Measurements from ENCODE around the gene TCF25. TPM values are rescaled to one million over a fixed set of nuclear protein-coding genes. Genes with fewer than 3 reads are reported as not detected.

The TCF25 gene
- total RNA-seq, 4 donors from 2014 or later = 166 to 260 (median 182) TPM

DNA sequence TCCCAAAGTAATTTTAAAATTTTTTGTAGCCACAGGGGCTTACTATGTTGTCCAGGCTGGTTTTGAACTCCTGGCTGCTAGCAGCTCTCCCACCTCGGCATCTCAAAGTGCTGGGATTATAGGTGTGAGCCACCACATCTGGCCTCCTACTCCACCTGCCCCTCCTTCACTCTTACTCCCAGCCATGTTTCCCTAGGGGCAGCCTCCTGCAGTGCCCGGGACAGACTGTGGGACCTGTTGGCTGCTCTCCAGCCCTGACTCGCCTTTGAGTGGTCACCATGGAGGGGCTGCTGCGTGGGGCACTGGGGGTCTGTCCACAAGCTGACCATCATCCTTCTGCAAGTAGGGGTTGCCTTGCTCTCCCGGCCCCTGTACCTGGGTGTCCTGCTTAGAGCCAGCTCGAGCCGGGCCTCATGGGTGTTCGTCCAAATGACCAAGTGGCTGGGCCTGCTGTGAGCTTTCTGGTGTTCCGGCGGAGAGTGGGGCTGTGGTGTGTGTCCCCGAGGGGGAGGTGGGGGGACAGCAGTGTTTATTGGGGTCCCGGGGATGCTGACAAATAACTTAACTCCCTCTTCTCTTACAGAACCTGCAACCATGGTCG, 28.6 kb upstream of the TCF25 start:
- no peak for TF ChIP-seq EP300 (IDR thresholded peaks at IDR 0.05)
- TF ChIP-seq POLR2A (IDR thresholded peaks at IDR 0.05) = no peak
- TF ChIP-seq, protein P1, sequence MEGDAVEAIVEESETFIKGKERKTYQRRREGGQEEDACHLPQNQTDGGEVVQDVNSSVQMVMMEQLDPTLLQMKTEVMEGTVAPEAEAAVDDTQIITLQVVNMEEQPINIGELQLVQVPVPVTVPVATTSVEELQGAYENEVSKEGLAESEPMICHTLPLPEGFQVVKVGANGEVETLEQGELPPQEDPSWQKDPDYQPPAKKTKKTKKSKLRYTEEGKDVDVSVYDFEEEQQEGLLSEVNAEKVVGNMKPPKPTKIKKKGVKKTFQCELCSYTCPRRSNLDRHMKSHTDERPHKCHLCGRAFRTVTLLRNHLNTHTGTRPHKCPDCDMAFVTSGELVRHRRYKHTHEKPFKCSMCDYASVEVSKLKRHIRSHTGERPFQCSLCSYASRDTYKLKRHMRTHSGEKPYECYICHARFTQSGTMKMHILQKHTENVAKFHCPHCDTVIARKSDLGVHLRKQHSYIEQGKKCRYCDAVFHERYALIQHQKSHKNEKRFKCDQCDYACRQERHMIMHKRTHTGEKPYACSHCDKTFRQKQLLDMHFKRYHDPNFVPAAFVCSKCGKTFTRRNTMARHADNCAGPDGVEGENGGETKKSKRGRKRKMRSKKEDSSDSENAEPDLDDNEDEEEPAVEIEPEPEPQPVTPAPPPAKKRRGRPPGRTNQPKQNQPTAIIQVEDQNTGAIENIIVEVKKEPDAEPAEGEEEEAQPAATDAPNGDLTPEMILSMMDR (IDR thresholded peaks at IDR 0.05) = no peak
- no peak for TF ChIP-seq POLR2AphosphoS5 (IDR thresholded peaks at IDR 0.05)
- Histone ChIP-seq H3K9me3 (no peaks in the 10 kb centered on the region), H3K4me3 (no peak overlapping the region), H3K27ac (no peak overlapping the region), H3K36me3 (no peaks in the 10 kb centered on the region), H3K27me3 (no peaks in the 10 kb centered on the region), H3K4me1 (peaks cover 4% of the 10 kb centered on the region)
- 83% methylated on average over 7 of the region's 13 CpGs for whole genome bisulfite sequencing
- no peak for DNase-seq (ENCODE audit: low spot score in 2 of 2)

DNA sequence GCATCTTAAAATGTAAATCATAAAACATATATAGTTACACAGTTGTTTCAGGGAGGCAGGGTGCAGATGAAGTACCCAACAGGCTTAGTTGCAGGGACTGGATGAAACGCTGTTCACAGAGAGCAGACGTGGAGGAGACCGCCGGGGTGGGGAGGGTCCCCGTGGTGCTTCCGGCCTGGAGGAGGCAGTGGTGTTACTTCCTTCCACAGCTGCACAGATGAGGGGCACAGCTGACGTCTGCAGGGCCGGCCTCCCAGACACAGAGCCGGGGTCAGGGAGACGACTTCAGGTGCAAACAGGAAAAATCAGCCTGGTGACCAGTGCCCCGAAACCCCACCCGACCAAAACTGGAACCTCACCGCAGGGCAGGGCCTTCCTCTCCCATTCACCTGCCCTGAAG, 28.0 kb upstream of the TCF25 start:
- peaks cover 4% of the 10 kb centered on the region for H3K4me1 ChIP-seq
- H3K4me3 ChIP-seq = no peak overlapping the region
- no peak overlapping the region for H3K27ac ChIP-seq
- no peak for DNase-seq (ENCODE audit: low spot score in 2 of 2)
- no peaks in the 10 kb centered on the region for H3K36me3 ChIP-seq
- WGBS = 79% methylated on average over 9 of the region's 13 CpGs
- TF ChIP-seq POLR2A (IDR thresholded peaks at IDR 0.05) = no peak
- no peak for TF ChIP-seq POLR2AphosphoS5 (IDR thresholded peaks at IDR 0.05)
- TF ChIP-seq EP300 (IDR thresholded peaks at IDR 0.05) = no peak
- TF ChIP-seq, protein P1 (IDR thresholded peaks at IDR 0.05) = no peak
- no peaks in the 10 kb centered on the region for H3K9me3 ChIP-seq
- no peaks in the 10 kb centered on the region for H3K27me3 ChIP-seq

DNA sequence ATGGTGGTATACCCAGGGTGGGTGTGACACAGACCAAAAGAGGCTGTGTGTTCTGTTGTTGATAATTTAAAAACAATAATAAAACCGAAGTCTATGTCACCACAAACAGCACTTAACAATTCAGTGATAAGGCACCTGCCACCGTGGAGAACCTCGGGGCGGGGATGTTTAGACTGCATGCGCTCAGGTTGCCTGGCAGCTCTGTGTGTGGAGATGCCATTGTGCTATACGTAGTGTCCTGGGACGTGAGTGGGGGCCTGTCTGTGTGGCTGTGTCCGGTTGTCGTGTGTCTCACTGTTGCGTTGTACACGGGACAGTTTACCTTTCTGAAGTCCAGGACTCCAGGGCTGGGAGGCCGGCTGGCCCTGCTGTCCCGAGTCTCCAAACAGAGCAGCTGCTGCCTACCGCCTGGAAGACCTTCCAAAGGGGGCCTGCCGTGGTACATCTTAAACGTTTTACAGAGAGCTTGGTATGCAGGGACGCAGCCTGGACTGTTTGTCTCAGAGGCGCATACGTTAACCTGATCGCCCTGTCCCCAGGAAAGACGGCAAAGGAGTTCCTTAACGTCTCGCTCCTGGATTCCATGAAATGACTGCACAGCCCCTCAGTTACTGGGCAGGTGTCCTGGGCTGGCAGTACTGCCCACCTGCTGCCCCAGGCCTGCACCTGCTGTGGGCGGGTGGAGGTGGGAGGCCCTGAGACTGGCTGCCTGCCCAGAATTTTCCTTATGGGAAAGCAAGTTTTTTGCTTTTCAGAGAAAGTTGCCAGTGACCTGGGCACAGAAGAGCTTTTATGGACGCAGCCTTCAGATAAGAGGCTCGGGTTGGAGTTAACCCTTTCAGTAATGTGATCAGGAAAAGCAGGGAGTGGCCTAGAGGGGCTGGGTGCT, 26.1 kb upstream of the TCF25 start:
- no peak overlapping the region for H3K27ac ChIP-seq
- WGBS = 54% methylated on average over 11 of the region's 26 CpGs
- DNase-seq (ENCODE audit: low spot score in 2 of 2) = no peak
- H3K27me3 ChIP-seq = no peaks in the 10 kb centered on the region
- H3K9me3 ChIP-seq = no peaks in the 10 kb centered on the region
- TF ChIP-seq POLR2AphosphoS5 (IDR thresholded peaks at IDR 0.05) (no peak), POLR2A (IDR thresholded peaks at IDR 0.05) (no peak), EP300 (IDR thresholded peaks at IDR 0.05) (no peak)
- TF ChIP-seq, protein P1 (IDR thresholded peaks at IDR 0.05) = no peak
- H3K4me3 ChIP-seq = no peak overlapping the region
- no peaks in the 10 kb centered on the region for H3K36me3 ChIP-seq
- peaks cover 4% of the 10 kb centered on the region for H3K4me1 ChIP-seq

DNA sequence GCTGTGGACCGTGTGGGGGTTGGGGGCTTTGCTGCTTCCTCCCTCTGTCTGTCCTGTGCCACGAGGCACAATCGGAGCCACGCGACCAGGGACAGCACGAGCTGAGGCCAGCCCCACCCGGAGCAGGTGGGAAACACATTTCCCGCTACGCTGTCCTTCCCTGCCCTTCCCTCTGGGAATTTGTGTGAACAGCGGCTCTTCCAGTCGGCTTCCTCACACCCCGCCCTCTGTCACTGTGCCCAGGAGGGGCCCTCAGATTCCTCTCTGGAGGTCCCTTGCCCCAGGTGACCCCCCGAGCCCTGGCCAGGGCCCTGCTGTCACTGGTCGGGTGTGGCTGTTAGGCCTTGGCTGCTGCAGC, 25.5 kb upstream of the TCF25 start:
- DNase-seq (ENCODE audit: low spot score in 2 of 2) = no peak
- TF ChIP-seq POLR2AphosphoS5 (IDR thresholded peaks at IDR 0.05) (no peak), EP300 (IDR thresholded peaks at IDR 0.05) (no peak), POLR2A (IDR thresholded peaks at IDR 0.05) (no peak)
- TF ChIP-seq, protein P1 (IDR thresholded peaks at IDR 0.05) = no peak
- Histone ChIP-seq H3K36me3 (no peaks in the 10 kb centered on the region), H3K27me3 (no peaks in the 10 kb centered on the region), H3K27ac (no peak overlapping the region), H3K4me1 (no peaks in the 10 kb centered on the region), H3K9me3 (no peaks in the 10 kb centered on the region), H3K4me3 (no peak overlapping the region)
- 59% methylated on average over 7 of the region's 14 CpGs for WGBS

DNA sequence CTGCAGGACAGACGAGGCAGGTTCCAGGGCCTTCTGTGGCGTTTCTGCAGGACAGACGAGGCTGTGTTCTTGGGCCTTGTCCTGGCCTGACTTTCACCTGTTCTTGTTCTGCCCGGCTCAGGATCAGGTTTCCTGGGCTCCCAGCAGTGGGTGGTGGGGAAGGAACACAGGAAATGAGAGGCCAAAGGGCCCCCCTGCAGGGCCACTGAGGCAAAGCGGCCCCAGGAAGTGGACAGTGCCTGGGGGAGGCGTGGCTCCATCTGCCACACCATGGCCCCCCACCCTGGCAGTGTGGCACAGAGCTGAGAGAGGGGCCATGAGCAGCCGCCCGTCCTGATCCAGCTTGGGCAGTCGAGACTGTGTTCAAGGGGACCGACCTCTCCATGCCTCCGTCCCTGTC, 24.4 kb upstream of the TCF25 start:
- Histone ChIP-seq H3K4me3 (no peak overlapping the region), H3K27ac (no peak overlapping the region), H3K9me3 (no peaks in the 10 kb centered on the region), H3K27me3 (no peaks in the 10 kb centered on the region), H3K36me3 (no peaks in the 10 kb centered on the region), H3K4me1 (no peaks in the 10 kb centered on the region)
- no peak for DNase-seq (ENCODE audit: low spot score in 2 of 2)
- 90% methylated on average over 11 of the region's 11 CpGs for WGBS
- TF ChIP-seq, protein P1 (IDR thresholded peaks at IDR 0.05) = no peak
- TF ChIP-seq EP300 (IDR thresholded peaks at IDR 0.05) = no peak
- TF ChIP-seq POLR2A (IDR thresholded peaks at IDR 0.05) = no peak
- TF ChIP-seq POLR2AphosphoS5 (IDR thresholded peaks at IDR 0.05) = no peak
